Measurements from ENCODE around the gene FBXO39. TPM values are rescaled to one million over a fixed set of nuclear protein-coding genes. Genes with fewer than 3 reads are reported as not detected.

The FBXO39 gene
- total and polyA plus RNA-seq, 2 donors (not counting 3 experiments of a cell fraction or from before 2014, with no cell fraction given): 0.20 to 3.1 TPM

GRCh38 chr17:6811510-6811909 is 35.5 kb downstream of the FBXO39 start:
- BruUV-seq (replicated peaks): no TSS peak
- Histone ChIP-seq H2AFZ (ENCODE audit: low read depth, low read length) (no peak overlapping the region), H3K27me3 (ENCODE audit: control insufficient read depth in 2 of 2, insufficient read depth in 2 of 2, low read length in 2 of 2) (peaks cover 5 to 18% of the 10 kb centered on the region in 2 experiments), H4K20me1 (replicated peaks; ENCODE audit: control insufficient read depth, extremely low read depth, insufficient read depth, low read length) (no peaks in the 10 kb centered on the region), H3K9me3 (replicated peaks; ENCODE audit: control insufficient read depth, insufficient read depth, low read length) (no peaks in the 10 kb centered on the region), H3K9ac (replicated peaks; ENCODE audit: extremely low read depth, insufficient read depth, low read length) (no peak overlapping the region), H3K4me1 (ENCODE audit: control insufficient read depth, extremely low read depth, insufficient read depth, low read length) (no peaks in the 10 kb centered on the region), H3K79me2 (ENCODE audit: control insufficient read depth, insufficient read depth, low read length) (no peaks in the 10 kb centered on the region), H3K9me1 (replicated peaks; ENCODE audit: control insufficient read depth, extremely low read depth, insufficient read depth, low read length) (no peaks in the 10 kb centered on the region), H3K4me3 (replicated peaks in 1 of 3; ENCODE audit: insufficient read depth in 1 of 3, low read depth in 1 of 3, low read length in 3 of 3) (no peak overlapping the region), H3K4me2 (ENCODE audit: insufficient read depth, low read length) (no peak overlapping the region), H3K27ac (ENCODE audit: insufficient read depth, low read depth, low read length) (no peak overlapping the region), H3K36me3 (ENCODE audit: control insufficient read depth in 2 of 2, extremely low read depth in 1 of 2, insufficient read depth in 2 of 2, low read length in 2 of 2) (no peaks in the 10 kb centered on the region)
- intact Hi-C loops (cut with micrococcal nuclease) (no loop called here), dilution Hi-C loops (cut with MboI; ENCODE audit: extremely low pct_ligation_motif_present, low sequenced_read_pairs) (no loop called here)
- ChIA-PET POLR2A (no interaction called here), CTCF (interaction anchor here (2.2 kb wide), 1 partner anchor 32 kb away, joined by 8 read pairs; no protein-coding TSS in a partner anchor)
- DNase-seq (ENCODE audit: low read depth, low spot score) (no peak), FAIRE-seq (no peak)
- TF ChIP-seq, protein P1, sequence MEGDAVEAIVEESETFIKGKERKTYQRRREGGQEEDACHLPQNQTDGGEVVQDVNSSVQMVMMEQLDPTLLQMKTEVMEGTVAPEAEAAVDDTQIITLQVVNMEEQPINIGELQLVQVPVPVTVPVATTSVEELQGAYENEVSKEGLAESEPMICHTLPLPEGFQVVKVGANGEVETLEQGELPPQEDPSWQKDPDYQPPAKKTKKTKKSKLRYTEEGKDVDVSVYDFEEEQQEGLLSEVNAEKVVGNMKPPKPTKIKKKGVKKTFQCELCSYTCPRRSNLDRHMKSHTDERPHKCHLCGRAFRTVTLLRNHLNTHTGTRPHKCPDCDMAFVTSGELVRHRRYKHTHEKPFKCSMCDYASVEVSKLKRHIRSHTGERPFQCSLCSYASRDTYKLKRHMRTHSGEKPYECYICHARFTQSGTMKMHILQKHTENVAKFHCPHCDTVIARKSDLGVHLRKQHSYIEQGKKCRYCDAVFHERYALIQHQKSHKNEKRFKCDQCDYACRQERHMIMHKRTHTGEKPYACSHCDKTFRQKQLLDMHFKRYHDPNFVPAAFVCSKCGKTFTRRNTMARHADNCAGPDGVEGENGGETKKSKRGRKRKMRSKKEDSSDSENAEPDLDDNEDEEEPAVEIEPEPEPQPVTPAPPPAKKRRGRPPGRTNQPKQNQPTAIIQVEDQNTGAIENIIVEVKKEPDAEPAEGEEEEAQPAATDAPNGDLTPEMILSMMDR (IDR thresholded peaks at IDR 0.05; ENCODE audit: extremely low read depth in 1 of 2, insufficient read depth in 1 of 2, low read depth in 1 of 2, low read length in 2 of 2): no peak
- TF ChIP-seq JUN (IDR thresholded peaks at IDR 0.05; ENCODE audit: borderline replicate concordance, insufficient read depth, insufficient read length, low read depth): no peak
- TF ChIP-seq POLR2A (IDR thresholded peaks at IDR 0.05; ENCODE audit: low read depth, low read length): no peak
- no peak for TF ChIP-seq GATA2 (IDR thresholded peaks at IDR 0.05; ENCODE audit: insufficient read depth, insufficient read length, low read depth, low read length)
- TF ChIP-seq MYC (IDR thresholded peaks at IDR 0.05; ENCODE audit: low read depth, low read length): no peak
- no peak for TF ChIP-seq FOS (IDR thresholded peaks at IDR 0.05; ENCODE audit: borderline replicate concordance, insufficient read depth, low read length)
- no peak for TF ChIP-seq EZH2 (IDR thresholded peaks at IDR 0.05; ENCODE audit: borderline replicate concordance, low read depth, low read length, severe bottlenecking)
- TF ChIP-seq, protein P2, sequence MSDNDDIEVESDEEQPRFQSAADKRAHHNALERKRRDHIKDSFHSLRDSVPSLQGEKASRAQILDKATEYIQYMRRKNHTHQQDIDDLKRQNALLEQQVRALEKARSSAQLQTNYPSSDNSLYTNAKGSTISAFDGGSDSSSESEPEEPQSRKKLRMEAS (IDR thresholded peaks at IDR 0.05; ENCODE audit: insufficient read depth, insufficient read length): no peak
- TF ChIP-seq POLR2AphosphoS5 (IDR thresholded peaks at IDR 0.05; ENCODE audit: insufficient read depth, low read depth, low read length): no peak

All from endothelial cell of umbilical vein (primary cell).